GM23338 (cell line): ENCODE measurements around the gene POU6F1.
A peak's percentile ranks its signal among the peaks of the same experiment; 100 is the strongest.

Experiments
- CREB1 ChIP-seq: fragments of 250-450 bp; sonication (Bioruptor Pico); IDR thresholded peaks from 2 replicates; pipeline ENCODE4 v1.5.0; 2020; ENCODE audit warnings: low read depth, mild to moderate bottlenecking, moderate library complexity
- CTCF ChIP-seq, 2 experiments: fragments of 200-600 bp in 1 of 2; sonication (generic) in 1 of 2; conservative IDR thresholded peaks; 2 replicates each; pipeline versions ENCODE4 v1.5.1 to v1.6.1; 2016 to 2017; ENCODE audit warnings: antibody characterized with exemption in 2 of 2, low read depth in 2 of 2, mild to moderate bottlenecking in 2 of 2, moderate library complexity in 1 of 2
- EZH2 ChIP-seq: fragments of 200-600 bp; sonication (generic); IDR thresholded peaks from one replicate; pipeline ENCODE4 v1.8.0; 2017; ENCODE audit warnings: antibody characterized with exemption, mild to moderate bottlenecking, low read depth; ENCODE audit not compliant: unreplicated experiment
- EZH2phosphoT487 ChIP-seq: fragments of 200-600 bp; sonication (generic); IDR thresholded peaks from one replicate; pipeline ENCODE4 v1.8.1; 2018; ENCODE audit warnings: antibody characterized with exemption; ENCODE audit not compliant: unreplicated experiment
- JUNB ChIP-seq: IDR thresholded peaks from one replicate; pipeline ENCODE4 v1.6.1; 2016; ENCODE audit warnings: antibody characterized with exemption; ENCODE audit not compliant: unreplicated experiment
- NANOG ChIP-seq: IDR thresholded peaks from 2 replicates; pipeline ENCODE4 v1.6.1; 2016; ENCODE audit warnings: antibody characterized with exemption, borderline replicate concordance
- POLR2AphosphoS5 ChIP-seq: IDR thresholded peaks from 2 replicates; pipeline ENCODE4 v1.6.1; 2016; ENCODE audit warnings: antibody characterized with exemption, low read depth
- REST ChIP-seq: IDR thresholded peaks from one replicate; pipeline ENCODE4 v1.6.1; 2018; ENCODE audit warnings: antibody characterized with exemption; ENCODE audit not compliant: unreplicated experiment
- STAT1 ChIP-seq: IDR thresholded peaks from one replicate; pipeline ENCODE4 v1.6.1; 2016; ENCODE audit warnings: antibody characterized with exemption; ENCODE audit not compliant: unreplicated experiment
- ZNF462 ChIP-seq: fragments of 250-450 bp; sonication (Bioruptor Pico); IDR thresholded peaks from 2 replicates; pipeline ENCODE4 v1.5.0; 2020; ENCODE audit warnings: mild to moderate bottlenecking, moderate library complexity

- TF ChIP-seq REST (no peak), CTCF (conservative IDR thresholded peaks at IDR 0.05; ENCODE audit: low read depth in 2 of 2) (peak; percentile 36 to 68; a peak in 3 of 4 replicates), EZH2phosphoT487 (no peak), POLR2AphosphoS5 (no peak), CREB1 (no peak), EZH2 (no peak), STAT1 (no peak), JUNB (no peak), ZNF462 (CRISPR knock-in tag) (no peak), NANOG (no peak)
Observed at GRCh38 chr12:51246254-51246853, 28.5 kb upstream of the POU6F1 start.
